ENCODE results near the gene CDCA7.
"Not testable (repeated sequence)": the region's sequence is repeated elsewhere in the genome, so short reads cannot be mapped to it uniquely, and the experiment has no call there.

CDCA7 gene

GRCh38 chr2:173354582-173355131 lies at the start of gene CDCA7:
TSS of gene CDCA7 (plus strand) at chr2:173354872. CDS start at chr2:173354964, 92 bp downstream.
- peak; percentile 44 to 57 for DNase-seq (ENCODE audit: low read depth in 2 of 2)

GRCh38 chr2:173305303-173305702 lies 49.4 kb upstream of the CDCA7 start:
- DNase-seq (ENCODE audit: low read depth in 2 of 2) = no peak

GRCh38 chr2:173307293-173307692 lies 47.4 kb upstream of the CDCA7 start:
- DNase-seq (ENCODE audit: low read depth in 2 of 2) = no peak

GRCh38 chr2:173309370-173309769 lies 45.3 kb upstream of the CDCA7 start:
- DNase-seq (ENCODE audit: low read depth in 2 of 2) = not testable (repeated sequence)

GRCh38 chr2:173311844-173312606 lies 42.6 kb upstream of the CDCA7 start:
- no peak for DNase-seq (ENCODE audit: low read depth in 2 of 2)

- DNase-seq (ENCODE audit: low read depth in 2 of 2) = no peak
These were observed 31.3 kb upstream of the CDCA7 start for GRCh38 chr2:173323371-173323770.

GRCh38 chr2:173326806-173327205 lies 27.9 kb upstream of the CDCA7 start:
- DNase-seq (ENCODE audit: low read depth in 2 of 2) = no peak

- DNase-seq (ENCODE audit: low read depth in 2 of 2) = no peak
These were observed 27.3 kb upstream of the CDCA7 start for GRCh38 chr2:173327421-173327820.

GRCh38 chr2:173333003-173333402 lies 21.7 kb upstream of the CDCA7 start:
- not testable (repeated sequence) for DNase-seq (ENCODE audit: low read depth in 2 of 2)

GRCh38 chr2:173339807-173340206 lies 14.9 kb upstream of the CDCA7 start:
- DNase-seq (ENCODE audit: low read depth in 2 of 2) = no peak

GRCh38 chr2:173343921-173344320 lies 10.8 kb upstream of the CDCA7 start:
- DNase-seq (ENCODE audit: low read depth in 2 of 2) = no peak

GRCh38 chr2:173346035-173346434 lies 8.6 kb upstream of the CDCA7 start:
- DNase-seq (ENCODE audit: low read depth in 2 of 2) = no peak

- DNase-seq (ENCODE audit: low read depth in 2 of 2) = no peak
These were observed 7.1 kb upstream of the CDCA7 start for GRCh38 chr2:173347305-173348168.

- no peak for DNase-seq (ENCODE audit: low read depth in 2 of 2)
These were observed 5.4 kb upstream of the CDCA7 start for GRCh38 chr2:173349287-173349686.

GRCh38 chr2:173350383-173350782 lies 4.3 kb upstream of the CDCA7 start:
- DNase-seq (ENCODE audit: low read depth in 2 of 2) = no peak

GRCh38 chr2:173351879-173352278 lies 2.8 kb upstream of the CDCA7 start:
- no peak for DNase-seq (ENCODE audit: low read depth in 2 of 2)

GRCh38 chr2:173353556-173353955 lies 1.1 kb upstream of the CDCA7 start:
- DNase-seq (ENCODE audit: low read depth in 2 of 2) = no peak

GRCh38 chr2:173354073-173354581 lies 545 bp upstream of the CDCA7 start:
- DNase-seq (ENCODE audit: low read depth in 2 of 2) = no peak

GRCh38 chr2:173355132-173355865 lies 627 bp downstream of the CDCA7 start:
- DNase-seq (ENCODE audit: low read depth in 2 of 2) = peak; percentile 2 to 7

- DNase-seq (ENCODE audit: low read depth in 2 of 2) = peak in 1 of 2 donors; percentile 10
These were observed 1.3 kb downstream of the CDCA7 start for GRCh38 chr2:173355866-173356508.

GRCh38 chr2:173357346-173357745 lies 2.7 kb downstream of the CDCA7 start:
- no peak for DNase-seq (ENCODE audit: low read depth in 2 of 2)
